Stomach (tissue), 9 donors: ENCODE measurements around the gene TAF4B. TPM values are rescaled to one million over a fixed set of nuclear protein-coding genes. Genes with fewer than 3 reads are reported as not detected.
"Not testable (repeated sequence)": the region's sequence is repeated elsewhere in the genome, so short reads cannot be mapped to it uniquely, and the experiment has no call there.

ENCODE experiments used
- DNase-seq, 2 donors: peaks; one replicate each; pipeline versions ENCODE4 v3.0.0 to v3.0.0-alpha.2; 2013 to 2019
- H3K27ac ChIP-seq, 5 donors: fragments of 200-600 bp in 4 of 5; sonication (generic) in 4 of 5; one replicate each; pipeline ENCODE4 v1.5.1; 2013 to 2019; ENCODE audit warnings: mild to moderate bottlenecking in 1 of 5, moderate library complexity in 1 of 5
- H3K27me3 ChIP-seq, 3 donors: fragments of 200-600 bp; sonication (generic); one replicate each; pipeline ENCODE4 v1.5.1; 2017 to 2019; ENCODE audit warnings: mixed run types in 1 of 3
- H3K36me3 ChIP-seq, 4 donors: fragments of 200-600 bp; sonication (generic); 1 replicate in 3 of 4; 2 replicates in 1 of 4; pipeline ENCODE4 v1.5.1; 2016 to 2019
- H3K4me1 ChIP-seq, 4 donors: fragments of 200-600 bp; sonication (generic); one replicate each; pipeline ENCODE4 v1.5.1; 2016 to 2019
- H3K4me3 ChIP-seq, 4 donors: fragments of 200-600 bp; sonication (generic) in 3 of 4; one replicate each; pipeline ENCODE4 v1.5.1; 2016 to 2019; ENCODE audit warnings: mild to moderate bottlenecking in 1 of 4
- H3K9me3 ChIP-seq, 4 donors: fragments of 200-600 bp; sonication (generic); one replicate each; pipeline ENCODE4 v1.5.1; 2016 to 2019
- EP300 ChIP-seq: sonication (generic); formaldehyde crosslinking; IDR thresholded peaks from one replicate; pipeline ENCODE4 v1.6.1; 2017; ENCODE audit warnings: antibody characterized with exemption
- POLR2A ChIP-seq, 4 donors: fragments of 450-650 bp; IDR thresholded peaks; one replicate each; pipeline ENCODE4 v1.6.1; 2016; ENCODE audit warnings: antibody characterized with exemption in 4 of 4, control low read depth in 2 of 4, mild to moderate bottlenecking in 1 of 4, moderate library complexity in 1 of 4
- POLR2AphosphoS5 ChIP-seq, 3 donors: sonication (generic); formaldehyde crosslinking; IDR thresholded peaks; one replicate each; pipeline ENCODE4 v1.6.1; 2016; ENCODE audit warnings: antibody characterized with exemption in 3 of 3
- WGBS, 5 donors: extraction: QIAGEN DNeasy Blood & Tissue Kit in 3 of 5; methylation state at CpG; one replicate each; pipeline versions ENCODE4 v1.1.5 to v1.1.7; 2013 to 2018; 5-methylcytosine and 5-hydroxymethylcytosine counted together
- intact Hi-C: fragments of 100-400 bp; cut with DNase I; formaldehyde crosslinking; loops from one replicate; pipeline ENCODE4 v1.15.1; 2023; ENCODE audit warnings: low total_unique reads
- polyA plus RNA-seq, 3 donors: library from polyadenylated mRNA; stranded (reverse); fragments of 200-250 nt; gene quantifications; one replicate each; pipeline ENCODE4 v1.2.3, GENCODE V29; 2013
- total RNA-seq, 5 donors: library from RNA; depleted of rRNA; stranded (reverse); fragments of >200 nt; gene quantifications; one replicate each; pipeline versions ENCODE4 v1.1.0 to v1.2.3, GENCODE V29; 2014 to 2016
- TF ChIP-seq, protein P1 (sequence below), 7 experiments: fragments of 450-650 bp in 4 of 7; fragments of 200-600 bp in 3 of 7; sonication (generic) in 3 of 7; IDR thresholded peaks; one replicate each; pipeline ENCODE4 v1.5.1; 2016 to 2019; ENCODE audit warnings: antibody characterized with exemption in 7 of 7, control low read depth in 2 of 7, mild to moderate bottlenecking in 1 of 7
- donor health status: healthy with polysubstance abuse.
- donor health status: Bipolar disorder and iron deficiency.
- donor health status: healthy.

The TAF4B gene
- total and polyA plus RNA-seq, 8 donors, result 0.58 to 33.6 (median 5.0) TPM

DNA sequence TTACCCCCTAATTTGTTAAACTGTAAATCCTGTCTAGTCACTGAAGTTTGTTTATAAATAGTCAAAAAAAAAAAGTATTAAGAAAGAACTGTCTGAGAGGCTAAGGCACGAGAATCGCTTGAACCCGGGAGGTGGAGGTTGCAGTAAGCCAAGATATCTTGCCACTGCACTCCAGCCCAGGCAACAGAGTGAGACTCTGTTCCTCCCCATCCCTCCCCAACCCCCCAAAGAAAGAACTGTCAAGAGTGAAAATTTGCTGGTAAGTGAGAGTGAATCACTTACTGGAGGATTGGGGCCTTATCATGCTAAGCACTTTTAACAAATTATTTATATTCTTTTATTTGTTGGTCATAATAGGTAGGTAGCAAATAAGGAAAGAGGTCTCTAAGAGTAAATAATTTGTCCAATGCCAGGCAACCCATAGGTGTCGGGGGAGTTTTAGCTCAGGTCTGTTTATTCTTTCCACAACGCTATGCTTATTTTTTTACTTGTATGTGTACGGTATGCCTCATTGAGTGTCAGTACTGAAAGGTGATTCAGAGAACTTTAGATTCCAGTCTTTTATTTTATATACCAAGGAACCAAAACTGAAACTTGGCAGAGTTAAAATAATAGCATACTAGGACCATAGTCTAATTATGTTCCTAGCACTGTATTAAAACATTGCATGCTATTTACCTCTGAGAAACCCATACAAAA is 2.5 kb downstream of the TAF4B start:
- H3K9me3 ChIP-seq, result no peaks in the 10 kb centered on the region
- no peak overlapping the region for H3K27ac ChIP-seq
- peaks cover 8 to 31% (median 22%) of the 10 kb centered on the region in 4 donors for H3K4me1 ChIP-seq
- intact Hi-C loops, result no loop called here
- no peak overlapping the region for H3K4me3 ChIP-seq
- TF ChIP-seq, protein P1, sequence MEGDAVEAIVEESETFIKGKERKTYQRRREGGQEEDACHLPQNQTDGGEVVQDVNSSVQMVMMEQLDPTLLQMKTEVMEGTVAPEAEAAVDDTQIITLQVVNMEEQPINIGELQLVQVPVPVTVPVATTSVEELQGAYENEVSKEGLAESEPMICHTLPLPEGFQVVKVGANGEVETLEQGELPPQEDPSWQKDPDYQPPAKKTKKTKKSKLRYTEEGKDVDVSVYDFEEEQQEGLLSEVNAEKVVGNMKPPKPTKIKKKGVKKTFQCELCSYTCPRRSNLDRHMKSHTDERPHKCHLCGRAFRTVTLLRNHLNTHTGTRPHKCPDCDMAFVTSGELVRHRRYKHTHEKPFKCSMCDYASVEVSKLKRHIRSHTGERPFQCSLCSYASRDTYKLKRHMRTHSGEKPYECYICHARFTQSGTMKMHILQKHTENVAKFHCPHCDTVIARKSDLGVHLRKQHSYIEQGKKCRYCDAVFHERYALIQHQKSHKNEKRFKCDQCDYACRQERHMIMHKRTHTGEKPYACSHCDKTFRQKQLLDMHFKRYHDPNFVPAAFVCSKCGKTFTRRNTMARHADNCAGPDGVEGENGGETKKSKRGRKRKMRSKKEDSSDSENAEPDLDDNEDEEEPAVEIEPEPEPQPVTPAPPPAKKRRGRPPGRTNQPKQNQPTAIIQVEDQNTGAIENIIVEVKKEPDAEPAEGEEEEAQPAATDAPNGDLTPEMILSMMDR (IDR thresholded peaks at IDR 0.05), result no peak
- TF ChIP-seq POLR2A (IDR thresholded peaks at IDR 0.05) (no peak), POLR2AphosphoS5 (IDR thresholded peaks at IDR 0.05) (no peak), EP300 (no peak)
- H3K36me3 ChIP-seq, result no peaks in the 10 kb centered on the region
- no peaks in the 10 kb centered on the region for H3K27me3 ChIP-seq
- 56 to 74% (median 62%) methylated on average over 6 of the region's 6 CpGs for WGBS, 5 donors
- no peak for DNase-seq

DNA sequence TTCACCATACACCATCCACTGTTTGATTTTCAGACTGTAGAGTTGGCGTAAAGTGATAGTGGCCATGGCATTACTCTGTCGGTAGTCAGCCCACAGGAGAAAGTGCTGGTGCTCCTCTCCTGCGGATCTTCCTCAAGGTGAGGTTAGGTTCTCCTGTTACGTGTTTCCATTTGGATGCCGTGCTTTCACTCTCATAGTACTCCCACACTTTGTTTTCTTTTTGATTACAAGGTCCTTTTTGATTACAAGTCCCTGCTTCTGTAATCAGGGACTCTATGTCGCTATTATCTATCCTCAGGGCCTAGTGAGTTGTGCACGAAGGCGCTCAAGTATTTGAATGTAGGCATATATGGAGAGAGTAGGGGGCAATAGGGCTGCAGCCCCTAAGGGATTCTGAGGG is 4.3 kb downstream of the TAF4B start:
- H3K27me3 ChIP-seq, result no peaks in the 10 kb centered on the region
- no peak overlapping the region for H3K4me3 ChIP-seq
- TF ChIP-seq POLR2AphosphoS5 (IDR thresholded peaks at IDR 0.05), result no peak
- no peak for TF ChIP-seq EP300
- TF ChIP-seq, protein P1 (IDR thresholded peaks at IDR 0.05), result no peak
- no peak for TF ChIP-seq POLR2A (IDR thresholded peaks at IDR 0.05)
- H3K4me1 ChIP-seq, result peaks cover 8 to 28% (median 20%) of the 10 kb centered on the region in 4 donors
- 49 to 76% (median 65%) methylated on average over 8 of the region's 8 CpGs for WGBS, 5 donors
- intact Hi-C loops, result no loop called here
- H3K36me3 ChIP-seq, result no peaks in the 10 kb centered on the region
- H3K9me3 ChIP-seq, result no peaks in the 10 kb centered on the region
- H3K27ac ChIP-seq, result no peak overlapping the region
- no peak for DNase-seq

DNA sequence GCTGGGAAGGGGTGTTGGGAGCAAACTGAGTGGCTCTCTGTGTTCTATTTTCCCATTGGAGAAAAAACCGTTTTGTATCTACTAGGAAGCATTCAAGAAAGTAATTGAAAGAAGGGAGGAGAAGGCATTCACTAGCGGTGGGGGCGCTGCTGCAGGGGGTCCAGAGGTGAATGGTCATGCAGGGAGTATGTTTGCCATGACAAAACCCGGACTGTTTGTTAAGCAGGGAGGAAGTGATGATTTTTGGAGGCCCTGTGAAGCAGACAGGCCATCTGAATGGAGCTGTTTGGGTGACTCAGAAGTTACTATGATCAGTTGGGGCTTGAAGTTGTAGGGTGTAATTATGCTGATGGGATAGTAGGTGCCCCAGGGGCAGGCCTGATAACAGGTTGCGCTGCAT is 7.0 kb downstream of the TAF4B start:
- Histone ChIP-seq H3K27ac (no peak overlapping the region), H3K27me3 (no peaks in the 10 kb centered on the region), H3K4me3 (no peak overlapping the region), H3K4me1 (peaks cover 0 to 10% (median 4%) of the 10 kb centered on the region in 4 donors), H3K9me3 (no peaks in the 10 kb centered on the region), H3K36me3 (no peaks in the 10 kb centered on the region)
- WGBS, 5 donors, result 72 to 83% (median 81%) methylated on average over 5 of the region's 5 CpGs
- no peak for TF ChIP-seq EP300
- TF ChIP-seq POLR2A (IDR thresholded peaks at IDR 0.05), result no peak
- TF ChIP-seq, protein P1 (IDR thresholded peaks at IDR 0.05), result no peak
- TF ChIP-seq POLR2AphosphoS5 (IDR thresholded peaks at IDR 0.05), result no peak
- intact Hi-C loops, result no loop called here
- DNase-seq, result no peak

DNA sequence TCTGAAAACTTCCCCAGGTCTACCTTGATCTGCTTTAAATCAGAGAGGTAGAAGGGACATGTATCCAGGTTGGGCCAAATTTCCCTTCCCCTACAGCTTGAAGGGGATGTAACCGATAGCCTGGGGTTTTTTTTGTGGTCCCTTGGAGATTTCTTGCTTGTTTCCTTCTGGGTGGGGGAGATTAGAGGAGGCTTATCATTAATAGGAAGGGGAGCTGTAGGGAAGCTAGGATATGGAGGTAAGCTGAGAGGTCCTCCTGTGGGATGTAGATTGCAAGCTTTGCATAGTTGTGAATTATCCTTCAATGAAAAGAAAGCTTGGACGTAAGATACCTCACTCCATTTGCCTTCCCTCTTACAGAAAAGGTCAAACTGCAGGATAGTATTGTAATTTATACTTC is 11.1 kb downstream of the TAF4B start:
- H3K4me3 ChIP-seq, H3K36me3 ChIP-seq, H3K27ac ChIP-seq, DNase-seq, H3K27me3 ChIP-seq, intact Hi-C loops, H3K9me3 ChIP-seq, H3K4me1 ChIP-seq: not testable (repeated sequence)
- 85 to 94% (median 88%) methylated on average over 2 of the region's 2 CpGs for WGBS, 5 donors

DNA sequence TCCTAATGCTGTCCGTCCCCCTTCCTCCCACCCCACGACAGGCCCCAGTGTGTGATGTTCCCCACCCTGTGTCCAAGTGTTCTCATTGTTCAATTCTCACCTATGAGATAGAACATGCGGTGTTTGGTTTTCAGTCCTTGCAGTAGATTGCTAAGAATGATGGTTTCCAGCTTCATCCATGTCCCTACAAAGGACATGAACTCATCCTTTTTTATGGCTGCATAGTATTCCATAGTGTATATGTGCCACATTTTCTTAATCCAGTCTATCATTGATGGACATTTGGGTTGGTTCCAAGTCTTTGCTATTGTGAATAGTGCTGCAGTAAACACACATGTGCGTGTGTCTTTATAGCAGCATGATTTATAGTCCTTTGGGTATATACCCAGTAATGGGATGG is 12.5 kb downstream of the TAF4B start:
- DNase-seq, H3K27ac ChIP-seq, H3K36me3 ChIP-seq, H3K4me1 ChIP-seq, intact Hi-C loops, H3K27me3 ChIP-seq, H3K4me3 ChIP-seq: not testable (repeated sequence)
- WGBS, 5 donors, result 90 to 95% (median 94%) methylated on average over 4 of the region's 4 CpGs
- H3K9me3 ChIP-seq, result peaks cover 0 to 16% (median 5%) of the 10 kb centered on the region in 4 donors

DNA sequence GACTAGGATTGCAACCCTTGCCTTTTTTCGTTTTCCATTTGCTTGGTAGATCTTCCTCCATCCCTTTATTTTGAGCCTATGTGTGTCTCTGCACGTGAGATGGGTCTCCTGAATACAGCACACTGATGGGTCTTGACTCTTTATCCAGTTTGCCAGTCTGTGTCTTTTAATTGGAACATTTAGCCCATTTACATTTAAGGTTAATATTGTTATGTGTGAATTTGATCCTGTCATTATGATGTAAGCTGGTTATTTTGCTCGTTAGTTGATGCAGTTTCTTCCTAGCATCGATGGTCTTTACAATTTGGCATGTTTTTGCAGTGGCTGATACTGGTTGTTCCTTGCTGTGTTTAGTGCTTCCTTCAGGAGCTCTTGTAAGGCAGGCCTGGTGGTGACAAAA is 16.1 kb downstream of the TAF4B start:
- H3K36me3 ChIP-seq, H3K4me3 ChIP-seq, H3K27me3 ChIP-seq, H3K27ac ChIP-seq, DNase-seq, H3K4me1 ChIP-seq, intact Hi-C loops: not testable (repeated sequence)
- H3K9me3 ChIP-seq, result peaks cover 0 to 31% (median 19%) of the 10 kb centered on the region in 4 donors
- whole genome bisulfite sequencing, 5 donors, result 87 to 94% (median 91%) methylated on average over 3 to 4 of the region's 4 CpGs

DNA sequence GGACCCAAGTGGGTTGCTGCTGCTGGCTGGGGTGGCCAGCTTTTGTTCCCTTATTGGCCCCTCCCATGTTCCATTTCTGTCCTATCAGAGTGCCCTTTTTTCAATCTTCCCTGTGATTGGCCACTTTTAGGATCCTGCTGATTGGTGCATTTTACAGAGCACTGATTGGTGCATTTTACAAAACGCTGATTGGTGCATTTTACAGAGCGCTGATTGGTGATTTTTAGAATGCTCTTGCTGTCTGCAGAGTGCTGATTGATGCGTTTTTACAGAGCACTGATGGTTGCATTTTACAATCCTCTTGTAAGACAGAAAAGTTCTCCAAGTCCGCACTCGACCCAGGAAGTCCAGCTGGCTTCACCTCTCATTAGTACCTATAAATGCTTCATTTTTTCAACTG is 19.2 kb downstream of the TAF4B start:
- H3K4me1 ChIP-seq, H3K36me3 ChIP-seq, H3K27ac ChIP-seq, intact Hi-C loops, H3K27me3 ChIP-seq, H3K4me3 ChIP-seq, DNase-seq: not testable (repeated sequence)
- peaks cover 0 to 31% (median 19%) of the 10 kb centered on the region in 4 donors for H3K9me3 ChIP-seq
- WGBS, 5 donors, result 86 to 98% (median 96%) methylated on average over 5 of the region's 5 CpGs
